HG03521 (cell line): Measurements from ENCODE around the gene VCAN.

Source experiments
- ATAC-seq: cut with Tn5 transposase; IDR thresholded peaks from one replicate; pipeline ENCODE4 v1.9.1; 2021; ENCODE audit warnings: mild to moderate bottlenecking, moderate library complexity; ENCODE audit not compliant: unreplicated experiment

Gene VCAN

DNA sequence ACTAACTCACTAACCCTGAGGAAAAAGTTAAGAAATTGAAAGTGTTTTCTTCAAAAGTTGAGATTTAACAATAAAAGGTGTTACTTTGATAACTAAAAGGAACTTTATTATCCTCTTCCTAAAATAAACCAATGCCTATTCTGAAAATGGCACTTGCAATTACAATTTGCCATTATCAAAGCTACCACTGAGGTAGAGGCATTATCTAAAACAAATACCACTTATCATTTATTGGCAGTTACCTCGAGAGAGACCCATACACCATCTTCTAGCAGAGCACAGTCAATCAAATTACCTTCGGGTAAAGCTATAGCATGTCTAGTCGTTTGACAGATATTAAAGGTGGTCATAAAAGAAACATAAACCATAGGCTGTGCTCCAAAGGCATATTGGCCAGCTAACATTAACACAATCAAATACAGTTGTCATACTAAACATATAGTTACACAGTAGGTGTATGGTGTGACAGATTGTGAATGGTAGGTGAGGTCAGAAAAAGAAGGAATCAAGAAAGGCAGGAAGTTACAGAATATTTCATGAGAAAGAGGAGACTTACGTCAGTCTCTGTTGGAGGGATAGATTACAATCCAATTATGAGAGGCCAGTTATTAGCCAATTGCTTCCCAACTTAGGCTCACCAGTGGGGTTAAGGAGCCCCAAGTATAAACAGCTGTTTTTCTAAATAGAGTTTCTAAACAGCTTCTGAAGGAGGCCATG is 56.3 kb downstream of the VCAN start:
- ATAC-seq = no peak

DNA sequence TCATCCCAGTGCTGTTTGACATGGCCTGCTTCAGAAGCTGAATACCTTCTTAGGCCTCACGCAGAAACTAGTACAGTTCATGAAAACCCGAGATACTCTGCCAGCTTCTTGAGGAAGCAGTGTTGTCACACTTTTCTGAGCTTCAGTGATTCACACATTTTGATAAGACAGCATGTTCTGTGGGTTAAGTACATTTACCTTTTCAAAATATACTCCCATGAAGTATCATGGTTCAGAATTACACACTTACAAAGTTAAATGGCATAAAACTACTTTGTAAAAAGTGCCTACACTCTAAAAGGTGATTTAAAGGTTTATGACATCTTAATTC is 56.9 kb downstream of the VCAN start:
- no peak for ATAC-seq

DNA sequence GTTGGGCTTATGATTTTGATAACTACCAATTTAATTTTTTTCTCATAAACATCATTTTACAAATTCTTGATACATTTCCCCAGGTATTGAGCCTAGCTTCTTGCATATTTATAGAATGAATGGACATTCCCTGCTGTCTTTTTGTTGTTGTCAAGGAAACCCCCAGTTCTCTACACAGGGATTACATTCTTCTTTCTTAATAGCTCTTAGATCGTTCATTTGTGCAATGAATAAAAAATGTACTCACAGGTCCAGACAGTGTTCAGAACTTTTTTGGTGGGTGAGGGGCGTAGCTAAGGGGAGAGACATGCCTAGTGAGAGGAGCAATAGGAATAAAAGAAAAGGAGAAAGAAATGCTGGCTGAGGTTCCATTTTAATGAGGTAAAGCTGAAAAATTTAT is 58.6 kb downstream of the VCAN start:
- ATAC-seq = no peak

DNA sequence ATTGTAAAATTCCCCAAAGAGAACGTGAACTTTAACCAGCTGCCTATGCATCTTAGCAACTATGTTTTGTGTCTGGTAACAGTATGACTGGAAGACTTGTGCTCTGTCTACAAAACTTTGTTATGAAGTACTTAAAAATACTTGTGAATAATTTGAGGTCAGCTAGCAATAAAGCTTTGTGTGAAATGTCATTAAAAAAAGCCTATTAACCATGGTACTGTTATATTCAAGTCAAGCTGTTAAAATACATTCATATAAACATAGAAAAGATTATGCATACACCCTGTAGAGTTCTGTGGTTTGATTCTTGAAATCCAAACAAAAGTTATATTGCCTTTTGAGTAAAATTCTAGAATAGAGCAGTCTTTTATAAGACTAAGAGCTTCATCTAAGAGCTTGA is 60.1 kb downstream of the VCAN start:
- ATAC-seq = no peak

DNA sequence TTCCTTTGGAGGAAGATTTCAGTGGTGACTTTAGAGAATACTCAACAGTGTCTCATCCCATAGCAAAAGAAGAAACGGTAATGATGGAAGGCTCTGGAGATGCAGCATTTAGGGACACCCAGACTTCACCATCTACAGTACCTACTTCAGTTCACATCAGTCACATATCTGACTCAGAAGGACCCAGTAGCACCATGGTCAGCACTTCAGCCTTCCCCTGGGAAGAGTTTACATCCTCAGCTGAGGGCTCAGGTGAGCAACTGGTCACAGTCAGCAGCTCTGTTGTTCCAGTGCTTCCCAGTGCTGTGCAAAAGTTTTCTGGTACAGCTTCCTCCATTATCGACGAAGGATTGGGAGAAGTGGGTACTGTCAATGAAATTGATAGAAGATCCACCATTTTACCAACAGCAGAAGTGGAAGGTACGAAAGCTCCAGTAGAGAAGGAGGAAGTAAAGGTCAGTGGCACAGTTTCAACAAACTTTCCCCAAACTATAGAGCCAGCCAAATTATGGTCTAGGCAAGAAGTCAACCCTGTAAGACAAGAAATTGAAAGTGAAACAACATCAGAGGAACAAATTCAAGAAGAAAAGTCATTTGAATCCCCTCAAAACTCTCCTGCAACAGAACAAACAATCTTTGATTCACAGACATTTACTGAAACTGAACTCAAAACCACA is 67.4 kb downstream of the VCAN start:
- ATAC-seq = peak; percentile 63

DNA sequence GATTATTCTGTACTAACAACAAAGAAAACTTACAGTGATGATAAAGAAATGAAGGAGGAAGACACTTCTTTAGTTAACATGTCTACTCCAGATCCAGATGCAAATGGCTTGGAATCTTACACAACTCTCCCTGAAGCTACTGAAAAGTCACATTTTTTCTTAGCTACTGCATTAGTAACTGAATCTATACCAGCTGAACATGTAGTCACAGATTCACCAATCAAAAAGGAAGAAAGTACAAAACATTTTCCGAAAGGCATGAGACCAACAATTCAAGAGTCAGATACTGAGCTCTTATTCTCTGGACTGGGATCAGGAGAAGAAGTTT is 67.9 kb downstream of the VCAN start:
- ATAC-seq = no peak

DNA sequence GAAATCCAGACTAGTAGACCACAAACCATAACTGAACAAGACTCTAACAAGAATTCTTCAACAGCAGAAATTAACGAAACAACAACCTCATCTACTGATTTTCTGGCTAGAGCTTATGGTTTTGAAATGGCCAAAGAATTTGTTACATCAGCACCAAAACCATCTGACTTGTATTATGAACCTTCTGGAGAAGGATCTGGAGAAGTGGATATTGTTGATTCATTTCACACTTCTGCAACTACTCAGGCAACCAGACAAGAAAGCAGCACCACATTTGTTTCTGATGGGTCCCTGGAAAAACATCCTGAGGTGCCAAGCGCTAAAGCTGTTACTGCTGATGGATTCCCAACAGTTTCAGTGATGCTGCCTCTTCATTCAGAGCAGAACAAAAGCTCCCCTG is 68.6 kb downstream of the VCAN start:
- ATAC-seq = no peak

DNA sequence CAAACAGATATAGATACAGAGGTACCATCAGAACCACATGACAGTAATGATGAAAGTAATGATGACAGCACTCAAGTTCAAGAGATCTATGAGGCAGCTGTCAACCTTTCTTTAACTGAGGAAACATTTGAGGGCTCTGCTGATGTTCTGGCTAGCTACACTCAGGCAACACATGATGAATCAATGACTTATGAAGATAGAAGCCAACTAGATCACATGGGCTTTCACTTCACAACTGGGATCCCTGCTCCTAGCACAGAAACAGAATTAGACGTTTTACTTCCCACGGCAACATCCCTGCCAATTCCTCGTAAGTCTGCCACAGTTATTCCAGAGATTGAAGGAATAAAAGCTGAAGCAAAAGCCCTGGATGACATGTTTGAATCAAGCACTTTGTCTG is 69.2 kb downstream of the VCAN start:
- no peak for ATAC-seq

DNA sequence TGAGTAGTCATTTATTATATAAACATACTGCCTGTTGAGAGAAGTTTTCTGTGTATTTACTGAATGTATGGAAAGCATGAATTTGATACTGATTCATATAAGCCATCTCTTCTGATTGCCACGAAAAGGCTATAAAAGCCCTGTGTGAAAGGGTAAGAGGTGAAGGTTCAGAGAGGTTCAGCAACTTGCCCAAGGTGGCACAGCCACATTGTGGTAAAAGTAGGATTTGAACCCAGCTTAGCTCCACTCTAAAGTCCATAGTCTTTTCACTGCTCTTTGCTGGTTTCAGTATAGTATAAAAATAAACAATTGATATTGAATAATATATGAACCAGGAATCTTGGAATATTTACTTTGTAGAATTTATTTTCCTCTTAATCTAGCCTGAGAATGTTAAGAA is 71.3 kb downstream of the VCAN start:
- ATAC-seq = no peak

DNA sequence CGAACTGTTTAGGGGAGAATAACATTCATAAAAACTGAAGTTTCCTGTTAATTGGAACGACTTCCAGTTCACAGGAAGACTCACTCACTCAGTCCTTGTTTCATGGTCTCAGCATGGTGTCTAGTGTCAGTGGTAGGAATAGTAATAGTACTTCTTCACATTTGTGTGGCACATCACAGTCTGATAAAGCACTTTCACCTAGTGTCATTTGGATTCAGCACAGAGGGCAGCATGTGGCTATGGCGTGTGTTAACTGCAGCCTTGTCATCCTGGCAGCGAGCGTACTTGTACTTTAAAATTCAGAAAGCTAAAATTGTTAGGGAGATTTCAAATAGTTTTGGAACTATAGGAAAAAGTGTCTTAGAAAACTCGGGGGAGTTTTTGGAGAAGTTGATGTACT is 72.4 kb downstream of the VCAN start:
- ATAC-seq = no peak

DNA sequence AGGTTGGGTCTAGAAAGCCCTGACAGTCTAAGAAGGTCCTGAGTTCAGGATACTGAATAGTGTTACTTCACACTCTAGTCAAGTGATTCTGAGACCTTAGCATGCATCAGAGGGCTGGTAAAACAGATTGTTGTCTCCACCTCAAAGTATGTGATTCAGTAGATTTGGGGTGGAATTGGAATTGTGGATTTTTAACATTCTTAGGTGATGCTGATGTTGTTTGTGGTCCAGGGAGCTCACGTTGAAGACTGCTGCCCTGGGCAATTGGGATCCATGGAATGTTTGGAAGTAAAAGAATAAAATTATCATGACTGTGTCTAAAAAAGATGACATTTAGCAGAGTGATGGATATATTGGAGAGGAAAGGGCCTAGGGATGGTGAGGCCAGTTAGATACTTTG is 75.6 kb downstream of the VCAN start:
- no peak for ATAC-seq

DNA sequence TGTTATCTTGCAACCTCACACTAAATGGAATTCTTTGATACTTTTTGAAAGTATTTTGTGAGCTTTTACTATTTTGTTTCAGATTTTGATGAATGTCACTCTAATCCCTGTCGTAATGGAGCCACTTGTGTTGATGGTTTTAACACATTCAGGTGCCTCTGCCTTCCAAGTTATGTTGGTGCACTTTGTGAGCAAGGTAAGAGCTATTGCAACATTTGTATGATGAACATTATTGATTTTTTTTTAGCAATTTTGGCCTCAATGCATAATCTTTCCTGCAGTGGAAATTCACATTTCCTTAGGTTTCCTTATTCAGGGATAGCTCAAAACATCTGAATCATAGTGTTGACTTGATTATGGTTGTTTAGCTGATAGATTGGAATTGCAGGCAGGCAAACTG is 76.3 kb downstream of the VCAN start:
- no peak for ATAC-seq

DNA sequence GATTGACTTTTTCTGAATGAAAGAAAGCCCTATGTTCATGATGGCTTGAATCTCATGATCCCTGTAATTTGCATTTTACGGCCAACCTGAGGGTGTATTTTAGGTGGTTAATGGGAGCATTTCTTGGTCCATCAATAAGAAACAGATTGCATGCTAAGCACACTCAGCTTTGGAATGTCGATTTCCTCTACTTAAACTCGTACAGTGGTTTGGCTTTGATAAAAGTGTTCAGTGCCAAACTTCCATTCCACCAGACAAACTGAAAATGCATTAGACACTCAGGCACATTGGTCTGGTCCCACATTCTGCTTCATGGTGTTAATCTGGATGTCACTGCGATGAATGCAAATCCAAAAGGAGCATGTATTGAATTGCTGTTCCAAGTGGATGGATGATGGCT is 77.0 kb downstream of the VCAN start:
- ATAC-seq = no peak

DNA sequence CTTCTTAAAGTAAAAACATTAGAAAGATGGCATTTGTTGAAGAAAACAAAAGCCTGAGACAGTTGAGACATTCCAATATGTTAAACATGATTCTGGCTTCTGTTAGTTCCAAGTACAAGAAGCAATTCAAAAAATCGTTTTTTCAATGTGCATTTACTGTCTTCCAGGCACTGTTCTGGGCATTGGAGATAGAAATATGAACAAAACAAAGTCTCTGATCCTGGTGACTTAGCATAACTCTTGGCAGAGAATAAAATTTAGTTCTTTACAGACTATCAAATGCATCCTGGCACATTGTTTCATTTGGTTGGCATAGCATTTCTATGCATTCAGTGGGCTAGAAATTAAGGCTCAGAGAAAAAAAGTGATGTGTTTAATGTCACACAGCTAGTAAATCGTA is 77.5 kb downstream of the VCAN start:
- ATAC-seq = no peak

DNA sequence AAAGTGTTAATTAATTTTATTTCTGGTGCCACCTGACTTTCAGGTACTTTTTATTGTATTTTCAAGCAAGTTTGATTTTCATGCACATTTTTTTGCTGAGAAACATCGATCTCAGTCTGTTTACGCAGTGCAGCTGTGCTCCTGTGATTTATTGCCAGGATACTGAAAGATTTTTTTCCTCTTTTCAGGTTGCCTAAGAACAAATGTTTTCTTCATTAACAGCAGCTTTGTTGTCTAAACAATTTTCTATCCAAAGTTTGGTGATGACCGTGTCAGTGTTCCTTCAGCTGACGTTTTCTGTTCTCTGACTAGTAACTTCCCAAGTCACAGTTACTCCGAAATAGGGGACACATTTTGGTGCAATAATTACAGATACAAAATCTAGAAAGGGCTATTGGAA is 78.1 kb downstream of the VCAN start:
- ATAC-seq = no peak

DNA sequence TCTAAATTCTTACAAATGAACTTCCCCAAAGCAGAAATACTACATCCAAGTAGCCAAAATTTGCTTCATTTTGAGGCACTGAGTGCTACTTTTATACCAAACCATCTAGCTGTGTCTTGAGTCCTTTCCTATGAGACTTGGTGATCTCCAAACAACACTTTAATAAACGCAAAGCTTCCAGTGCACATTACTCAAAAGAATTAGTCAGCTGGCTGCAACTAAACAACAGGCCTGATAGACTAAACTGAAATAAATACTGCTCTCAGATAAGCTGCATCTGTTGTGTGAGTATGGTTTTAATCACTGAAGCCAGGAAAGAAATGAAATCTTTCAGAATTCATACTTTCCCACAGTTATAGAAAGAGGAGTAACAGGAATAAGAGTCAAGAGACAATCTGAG is 80.3 kb downstream of the VCAN start:
- no peak for ATAC-seq

DNA sequence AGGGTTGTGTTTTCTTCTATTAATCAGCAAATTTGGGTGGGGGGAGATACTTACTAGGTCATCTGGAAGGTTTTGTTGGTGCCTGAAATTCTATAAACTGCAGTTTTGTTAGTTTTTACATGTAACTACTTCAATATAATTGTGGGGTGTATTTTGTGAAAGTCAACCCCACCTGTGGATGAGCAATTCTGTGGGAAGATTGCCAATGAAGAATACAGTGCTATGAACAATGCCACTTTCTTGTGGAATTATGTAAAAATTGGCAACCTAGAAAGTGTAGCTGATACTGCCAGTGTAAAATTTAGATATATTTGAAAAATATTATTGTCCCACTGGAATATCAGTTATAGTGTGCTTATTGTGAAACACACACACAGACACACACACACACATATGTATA is 80.7 kb downstream of the VCAN start:
- no peak for ATAC-seq

DNA sequence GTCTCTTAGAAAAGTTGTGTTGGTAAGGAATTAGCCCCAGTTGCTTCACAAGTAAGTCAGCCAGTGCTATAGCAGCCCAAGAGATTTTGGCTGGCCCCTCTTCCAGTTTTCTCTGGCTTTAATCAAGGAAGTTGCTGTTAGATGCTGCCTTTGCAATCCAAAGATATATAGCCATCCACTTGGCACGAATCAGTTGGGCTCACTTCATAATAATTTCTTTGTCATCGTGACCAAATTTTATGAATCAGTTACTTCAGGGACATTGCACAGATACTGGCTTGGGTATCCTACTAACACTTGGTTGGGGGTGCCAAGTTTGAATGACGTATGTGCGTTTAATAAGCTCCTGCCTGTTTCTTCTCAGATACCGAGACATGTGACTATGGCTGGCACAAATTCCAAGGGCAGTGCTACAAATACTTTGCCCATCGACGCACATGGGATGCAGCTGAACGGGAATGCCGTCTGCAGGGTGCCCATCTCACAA is 81.5 kb downstream of the VCAN start:
- ATAC-seq = no peak

DNA sequence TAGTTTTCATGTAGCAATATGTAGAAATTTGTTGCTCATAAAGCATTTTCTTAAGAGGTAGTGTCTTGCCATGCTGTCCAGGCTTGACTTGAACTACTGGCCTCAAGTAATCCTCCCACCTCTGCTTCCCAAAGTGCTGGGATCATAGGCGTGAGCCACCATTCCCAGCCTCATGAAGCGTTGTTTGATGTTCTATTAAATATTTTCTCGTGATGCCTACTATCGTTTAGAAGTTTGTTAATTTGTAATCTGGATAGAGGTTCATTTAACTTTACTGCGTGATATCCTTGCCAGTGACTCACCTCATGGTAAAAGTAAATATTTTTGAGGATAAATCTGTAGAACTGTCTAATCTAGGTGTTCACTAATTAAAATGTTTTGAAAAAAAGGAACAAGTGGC is 82.6 kb downstream of the VCAN start:
- no peak for ATAC-seq

DNA sequence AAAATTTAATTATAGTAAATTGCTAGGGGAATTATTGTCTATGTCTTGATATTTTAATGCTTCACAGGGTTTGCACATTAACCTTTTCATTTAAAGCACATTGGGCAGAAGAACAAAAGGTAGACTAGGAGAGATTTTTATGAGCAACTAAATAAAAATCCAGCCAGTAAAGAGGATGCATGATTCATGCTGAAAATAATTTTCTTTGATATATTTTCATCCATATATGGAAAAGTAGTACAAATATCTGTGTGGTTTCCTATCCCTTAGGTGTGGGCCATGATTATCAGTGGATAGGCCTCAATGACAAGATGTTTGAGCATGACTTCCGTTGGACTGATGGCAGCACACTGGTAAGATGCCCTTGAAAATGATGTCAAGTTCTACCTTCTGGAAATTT is 83.1 kb downstream of the VCAN start:
- no peak for ATAC-seq

DNA sequence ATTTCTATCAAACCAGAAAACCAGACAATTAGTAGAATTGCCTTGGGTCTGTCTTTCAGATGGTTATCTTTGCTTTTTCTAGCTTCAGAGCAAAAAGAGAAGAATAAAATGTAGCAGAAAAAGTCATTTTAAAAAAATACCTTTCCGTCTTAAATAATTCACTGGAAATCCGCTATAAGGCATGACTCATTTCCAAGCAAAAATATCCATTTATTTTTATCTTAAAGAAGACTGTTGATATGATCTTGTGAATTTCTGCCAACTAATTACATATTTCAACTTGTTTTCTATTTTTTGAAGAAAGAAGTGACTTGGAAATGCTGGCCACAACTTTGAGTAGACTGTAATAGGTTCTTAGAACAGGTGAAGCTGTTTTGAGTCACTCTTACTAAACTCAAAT is 83.7 kb downstream of the VCAN start:
- no peak for ATAC-seq

DNA sequence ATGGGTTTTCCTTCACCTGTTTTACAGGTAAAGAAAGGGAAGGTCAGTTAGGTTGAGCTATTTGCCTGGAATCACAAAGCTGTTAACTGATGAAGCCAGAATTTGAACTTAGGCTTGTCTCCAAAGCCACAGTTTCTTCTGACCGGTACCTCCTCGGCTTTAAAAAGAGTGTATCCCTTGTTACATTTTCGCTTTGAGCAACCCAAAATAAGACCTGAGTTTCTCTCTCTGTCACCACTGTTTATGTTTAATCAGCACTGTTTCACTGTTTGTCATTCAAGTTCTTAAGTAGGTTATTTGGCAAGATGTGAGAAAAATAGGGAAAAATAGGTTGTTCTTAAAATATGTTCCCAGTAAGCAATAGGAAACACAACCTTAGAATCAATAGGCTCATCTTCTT is 84.6 kb downstream of the VCAN start:
- ATAC-seq = no peak

DNA sequence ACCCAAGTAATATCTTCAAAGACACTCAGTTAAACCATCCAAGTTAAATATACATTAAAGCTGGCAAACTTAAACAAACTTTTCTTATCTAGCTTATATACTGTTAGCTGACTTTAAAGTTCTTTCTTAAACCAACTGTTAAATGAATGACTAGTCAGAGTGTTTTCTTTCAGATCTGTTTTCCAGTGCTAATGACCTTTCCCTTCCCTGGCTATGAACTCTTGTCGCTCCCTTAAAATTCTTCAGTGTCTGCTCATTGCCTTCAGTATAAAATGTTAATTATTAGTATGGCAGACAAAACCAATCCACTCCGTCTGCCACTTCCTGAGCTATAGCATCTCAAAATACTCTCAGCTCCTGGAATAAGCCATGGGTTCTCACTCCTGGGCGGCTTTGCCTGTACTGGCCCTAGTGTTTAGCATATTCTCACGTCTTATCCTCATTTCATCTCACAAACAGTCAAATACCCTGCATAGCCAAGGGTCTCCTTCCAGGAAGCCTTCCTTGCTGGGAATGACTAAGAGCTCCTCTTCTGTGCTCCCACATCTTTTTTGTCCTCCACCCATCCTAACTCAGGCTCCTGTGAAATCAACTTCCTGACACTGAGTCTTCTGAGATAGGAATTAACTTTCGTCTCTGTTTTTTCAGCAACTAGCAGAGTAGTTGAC is 87.7 kb downstream of the VCAN start:
- no peak for ATAC-seq
